ENCODE measurements around the gene CSTPP1.

CSTPP1 gene

GRCh38 chr11:46936138-46937110 lies at the start of gene CSTPP1:
Gene CSTPP1 (plus strand): TSS chr11:46936761. CDS start chr11:46936806, 45 bp downstream.
- DNase-seq, result peak; percentile 36

GRCh38 chr11:46888636-46889035 lies 47.9 kb upstream of the CSTPP1 start:
- DNase-seq, result no peak

- DNase-seq, result no peak
Observed at GRCh38 chr11:46889251-46889650, 47.3 kb upstream of the CSTPP1 start.

GRCh38 chr11:46889689-46890475 lies 46.7 kb upstream of the CSTPP1 start:
- DNase-seq, result peak; percentile 15

GRCh38 chr11:46890665-46891064 lies 45.9 kb upstream of the CSTPP1 start:
- no peak for DNase-seq

- DNase-seq, result no peak
Observed at GRCh38 chr11:46892109-46892508, 44.5 kb upstream of the CSTPP1 start.

- DNase-seq, result no peak
Observed at GRCh38 chr11:46892838-46893237, 43.7 kb upstream of the CSTPP1 start.

GRCh38 chr11:46894506-46894905 lies 42.1 kb upstream of the CSTPP1 start:
- DNase-seq, result peak; percentile 8

GRCh38 chr11:46894961-46895360 lies 41.6 kb upstream of the CSTPP1 start:
- DNase-seq, result no peak

- DNase-seq, result no peak
Observed at GRCh38 chr11:46895821-46896220, 40.7 kb upstream of the CSTPP1 start.

GRCh38 chr11:46896719-46897406 lies 39.7 kb upstream of the CSTPP1 start:
- DNase-seq, result peak; percentile 26

- DNase-seq, result peak; percentile 42
Observed at GRCh38 chr11:46898396-46899095, 38.0 kb upstream of the CSTPP1 start.

- no peak for DNase-seq
Observed at GRCh38 chr11:46899501-46900025, 37.0 kb upstream of the CSTPP1 start.

- no peak for DNase-seq
Observed at GRCh38 chr11:46900091-46900746, 36.3 kb upstream of the CSTPP1 start.

GRCh38 chr11:46901156-46901555 lies 35.4 kb upstream of the CSTPP1 start:
- DNase-seq, result no peak

GRCh38 chr11:46902694-46903093 lies 33.9 kb upstream of the CSTPP1 start:
- DNase-seq, result no peak

GRCh38 chr11:46903846-46904245 lies 32.7 kb upstream of the CSTPP1 start:
- DNase-seq, result no peak

- DNase-seq, result no peak
Observed at GRCh38 chr11:46905806-46906205, 30.8 kb upstream of the CSTPP1 start.

- DNase-seq, result no peak
Observed at GRCh38 chr11:46906609-46907041, 29.9 kb upstream of the CSTPP1 start.

GRCh38 chr11:46907606-46908005 lies 29.0 kb upstream of the CSTPP1 start:
- DNase-seq, result no peak

- DNase-seq, result no peak
Observed at GRCh38 chr11:46912526-46913150, 23.9 kb upstream of the CSTPP1 start.

Data from NCI-H510A treated with DMSO at 0.1 percent for 48 hours (cell line).